DOHH2 (cell line): ENCODE results near the gene PAX7.

Experiments
- H3F3A ChIP-seq: fragments of 200-600 bp; sonication (generic), shearing (Covaris generic); 2 replicates; pipeline ENCODE4 v1.6.0; 2016; ENCODE audit warnings: antibody characterized with exemption, mild to moderate bottlenecking; ENCODE audit not compliant: control insufficient read depth, insufficient read depth
- H3K27ac ChIP-seq: fragments of 200-600 bp; sonication (generic); 2 replicates; pipeline ENCODE4 v1.5.1; 2014; ENCODE audit warnings: low read depth, mild to moderate bottlenecking, low read length, moderate library complexity
- H3K27me3 ChIP-seq: fragments of 200-600 bp; sonication (generic); 2 replicates; pipeline ENCODE4 v1.6.1; 2014; ENCODE audit warnings: mild to moderate bottlenecking, low read length, mixed read lengths; ENCODE audit not compliant: control insufficient read depth
- H3K36me3 ChIP-seq: fragments of 200-600 bp; sonication (generic); 2 replicates; pipeline ENCODE4 v1.6.1; 2014; ENCODE audit warnings: mild to moderate bottlenecking, low read length, moderate library complexity, mixed read lengths; ENCODE audit not compliant: control insufficient read depth
- H3K4me1 ChIP-seq: fragments of 200-600 bp; sonication (generic); 2 replicates; pipeline ENCODE4 v1.6.1; 2014; ENCODE audit warnings: mild to moderate bottlenecking, low read length, mixed read lengths; ENCODE audit not compliant: control insufficient read depth
- H3K4me2 ChIP-seq: fragments of 200-600 bp; sonication (generic); 2 replicates; pipeline ENCODE4 v1.6.0; 2014; ENCODE audit warnings: mild to moderate bottlenecking, low read length, moderate library complexity
- H3K4me3 ChIP-seq: fragments of 200-600 bp; sonication (generic); 2 replicates; pipeline ENCODE4 v1.5.1; 2014; ENCODE audit warnings: mild to moderate bottlenecking, low read length, mixed read lengths
- H3K79me2 ChIP-seq: fragments of 200-600 bp; sonication (generic); 2 replicates; pipeline ENCODE4 v1.6.1; 2014; ENCODE audit warnings: mild to moderate bottlenecking, low read length, mixed read lengths; ENCODE audit not compliant: control insufficient read depth
- H3K9me2 ChIP-seq: fragments of 200-600 bp; sonication (generic); replicated peaks from 2 replicates; pipeline ENCODE4 v1.6.1; 2014; ENCODE audit warnings: mild to moderate bottlenecking, low read length, mixed read lengths; ENCODE audit not compliant: control insufficient read depth
- H3K9me3 ChIP-seq: fragments of 200-600 bp; sonication (generic); 2 replicates; pipeline ENCODE4 v1.6.1; 2014; ENCODE audit warnings: antibody characterized with exemption, low read length, mixed read lengths; ENCODE audit not compliant: control insufficient read depth, insufficient read depth
- H4K20me1 ChIP-seq: fragments of 200-600 bp; sonication (generic); 2 replicates; pipeline ENCODE4 v1.6.0; 2014; ENCODE audit warnings: low read depth, mild to moderate bottlenecking, antibody characterized with exemption, low read length, moderate library complexity; ENCODE audit not compliant: control insufficient read depth, insufficient read depth
- EZH2phosphoT487 ChIP-seq: fragments of 200-600 bp; sonication (generic); IDR thresholded peaks from 2 replicates; pipeline ENCODE4 v1.6.1; 2017; ENCODE audit warnings: borderline replicate concordance, mild to moderate bottlenecking, antibody characterized with exemption, low read length, moderate library complexity, mixed read lengths
- TF ChIP-seq, protein P1 (sequence below): fragments of 200-600 bp; sonication (generic); IDR thresholded peaks from one replicate; pipeline ENCODE4 v1.5.1; 2014; ENCODE audit warnings: antibody characterized with exemption, mild to moderate bottlenecking, low read depth, low read length; ENCODE audit not compliant: poor library complexity, severe bottlenecking

PAX7 gene

GRCh38 chr1:18657506-18658201, 27.0 kb downstream of the PAX7 start:
- Histone ChIP-seq H3K27me3 (peaks cover 22% of the 10 kb centered on the region), H3K4me2 (no peak overlapping the region)

DNA sequence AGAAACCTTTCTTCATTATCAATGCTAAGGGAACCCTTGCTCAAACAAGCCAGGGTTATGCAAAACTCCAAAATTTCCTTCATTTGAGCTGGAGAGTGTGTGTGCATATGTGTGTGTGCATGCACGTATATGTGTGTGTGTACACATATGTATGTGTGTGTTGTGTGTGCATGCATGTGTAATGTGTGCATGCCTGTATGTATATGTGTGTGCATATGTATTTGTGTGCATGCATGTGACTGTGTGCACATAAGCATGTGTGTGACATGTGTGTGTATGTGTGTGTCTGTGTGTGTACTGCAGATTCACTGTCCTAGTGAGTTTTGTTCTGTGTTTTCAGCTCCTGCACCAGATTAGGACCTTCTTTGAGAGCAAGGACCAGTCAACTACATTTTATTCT, 28.2 kb downstream of the PAX7 start:
- Histone ChIP-seq H3K4me1 (no peaks in the 10 kb centered on the region), H4K20me1 (no peaks in the 10 kb centered on the region), H3K4me2 (no peak overlapping the region), H3K9me2 (no peaks in the 10 kb centered on the region), H3K27ac (no peak overlapping the region), H3K9me3 (no peaks in the 10 kb centered on the region), H3K36me3 (no peaks in the 10 kb centered on the region), H3K27me3 (peaks cover 10% of the 10 kb centered on the region; the same call in 1 of the 2 replicates), H3F3A (no peaks in the 10 kb centered on the region), H3K4me3 (no peak overlapping the region), H3K79me2 (no peaks in the 10 kb centered on the region)
- TF ChIP-seq, protein P1, sequence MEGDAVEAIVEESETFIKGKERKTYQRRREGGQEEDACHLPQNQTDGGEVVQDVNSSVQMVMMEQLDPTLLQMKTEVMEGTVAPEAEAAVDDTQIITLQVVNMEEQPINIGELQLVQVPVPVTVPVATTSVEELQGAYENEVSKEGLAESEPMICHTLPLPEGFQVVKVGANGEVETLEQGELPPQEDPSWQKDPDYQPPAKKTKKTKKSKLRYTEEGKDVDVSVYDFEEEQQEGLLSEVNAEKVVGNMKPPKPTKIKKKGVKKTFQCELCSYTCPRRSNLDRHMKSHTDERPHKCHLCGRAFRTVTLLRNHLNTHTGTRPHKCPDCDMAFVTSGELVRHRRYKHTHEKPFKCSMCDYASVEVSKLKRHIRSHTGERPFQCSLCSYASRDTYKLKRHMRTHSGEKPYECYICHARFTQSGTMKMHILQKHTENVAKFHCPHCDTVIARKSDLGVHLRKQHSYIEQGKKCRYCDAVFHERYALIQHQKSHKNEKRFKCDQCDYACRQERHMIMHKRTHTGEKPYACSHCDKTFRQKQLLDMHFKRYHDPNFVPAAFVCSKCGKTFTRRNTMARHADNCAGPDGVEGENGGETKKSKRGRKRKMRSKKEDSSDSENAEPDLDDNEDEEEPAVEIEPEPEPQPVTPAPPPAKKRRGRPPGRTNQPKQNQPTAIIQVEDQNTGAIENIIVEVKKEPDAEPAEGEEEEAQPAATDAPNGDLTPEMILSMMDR: no peak
- TF ChIP-seq EZH2phosphoT487: no peak

More at GRCh38 chr1:18657506-18658201, 27.0 kb downstream of the PAX7 start:
- Histone ChIP-seq H3F3A (no peaks in the 10 kb centered on the region), H3K9me3 (no peaks in the 10 kb centered on the region), H3K9me2 (no peaks in the 10 kb centered on the region), H3K79me2 (no peaks in the 10 kb centered on the region), H3K27ac (no peak overlapping the region), H3K4me1 (no peaks in the 10 kb centered on the region), H3K36me3 (no peaks in the 10 kb centered on the region), H4K20me1 (no peaks in the 10 kb centered on the region), H3K4me3 (no peak overlapping the region)
- TF ChIP-seq EZH2phosphoT487: no peak
- TF ChIP-seq, protein P1: no peak

GRCh38 chr1:18661404-18662285, 31.0 kb downstream of the PAX7 start:
- Histone ChIP-seq H3K4me1 (no peaks in the 10 kb centered on the region), H3K27me3 (peaks cover 7% of the 10 kb centered on the region; the same call in 1 of the 2 replicates), H3K36me3 (no peaks in the 10 kb centered on the region), H3F3A (no peaks in the 10 kb centered on the region), H3K9me3 (no peaks in the 10 kb centered on the region), H3K4me2 (no peak overlapping the region), H4K20me1 (no peaks in the 10 kb centered on the region), H3K27ac (no peak overlapping the region), H3K79me2 (no peaks in the 10 kb centered on the region), H3K9me2 (no peaks in the 10 kb centered on the region), H3K4me3 (no peak overlapping the region)
- TF ChIP-seq EZH2phosphoT487: no peak
- TF ChIP-seq, protein P1: no peak
